GM12864 (cell line): ENCODE data around the gene SPATA21.

Experiments
- DNase-seq: peaks from one replicate; pipeline ENCODE4 v3.0.0-alpha.2; 2011; ENCODE audit warnings: low read depth
- H3K4me3 ChIP-seq: 2 replicates; pipeline ENCODE4 v1.5.1; 2011; ENCODE audit warnings: mild to moderate bottlenecking, low read depth, low read length, control low read depth
- CTCF ChIP-seq: IDR thresholded peaks from 2 replicates; pipeline ENCODE4 v1.5.1; 2011; ENCODE audit warnings: low read depth, mild to moderate bottlenecking, moderate library complexity, low read length, control low read depth, inconsistent platforms; ENCODE audit errors: missing control alignments

SPATA21 gene

GRCh38 chr1:16409536-16410152 lies 27.6 kb downstream of the SPATA21 start:
- H3K4me3 ChIP-seq: no peak overlapping the region
- TF ChIP-seq CTCF: no peak
- DNase-seq: no peak

- no peak overlapping the region for H3K4me3 ChIP-seq
- DNase-seq: no peak
- TF ChIP-seq CTCF: no peak
Measured at GRCh38 chr1:16406868-16407267, 30.4 kb downstream of the SPATA21 start.

GRCh38 chr1:16405441-16405840 lies 31.8 kb downstream of the SPATA21 start:
- no peak for TF ChIP-seq CTCF
- DNase-seq: no peak

GRCh38 chr1:16402742-16403141 lies 34.5 kb downstream of the SPATA21 start:
- no peak overlapping the region for H3K4me3 ChIP-seq
- DNase-seq: no peak
- no peak for TF ChIP-seq CTCF

More at GRCh38 chr1:16405441-16405840, 31.8 kb downstream of the SPATA21 start:
- H3K4me3 ChIP-seq: no peak overlapping the region

- DNase-seq: no peak
- H3K4me3 ChIP-seq: no peak overlapping the region
- TF ChIP-seq CTCF: no peak
Measured at GRCh38 chr1:16398371-16398953, 38.8 kb downstream of the SPATA21 start.

GRCh38 chr1:16397120-16397519 lies 40.1 kb downstream of the SPATA21 start:
- no peak for TF ChIP-seq CTCF
- no peak for DNase-seq
- H3K4me3 ChIP-seq: no peak overlapping the region

- DNase-seq: no peak
- no peak for TF ChIP-seq CTCF
- no peak overlapping the region for H3K4me3 ChIP-seq
Measured at GRCh38 chr1:16396591-16396990, 40.6 kb downstream of the SPATA21 start.
